ENCODE data around the gene CCR6. TPM values are rescaled to one million over a fixed set of nuclear protein-coding genes. Genes with fewer than 3 reads are reported as not detected.

Gene CCR6
- total RNA-seq = not detected

- TF ChIP-seq CTCF (IDR thresholded peaks at IDR 0.05) (no peak), POLR2A (IDR thresholded peaks at IDR 0.05) (no peak), EP300 (IDR thresholded peaks at IDR 0.05) (no peak)
- Histone ChIP-seq H3K4me1 (peaks cover 0 to 7% (median 0%) of the 10 kb centered on the region in 4 donors), H3K27ac (peak within 1 kb of the TSS in 1 of 4 donors; percentile 77), H3K4me3 (peak within 1 kb of the TSS in 1 of 4 donors; percentile 26), H3K36me3 (no peaks in the 10 kb centered on the region), H3K9me3 (no peaks in the 10 kb centered on the region), H3K27me3 (no peaks in the 10 kb centered on the region)
- no peak for DNase-seq (ENCODE audit: low spot score in 2 of 2)
- WGBS, 2 donors = 68 to 74% methylated on average over 8 of the region's 8 CpGs
Observed at GRCh38 chr6:167122827-167123657, at the start of gene CCR6. TSS of gene CCR6 (plus strand) at chr6:167123096. CDS start at chr6:167136135, 13,039 bp downstream.

GRCh38 chr6:167073679-167074274 lies 49.1 kb upstream of the CCR6 start:
- peaks cover 0 to 21% (median 2%) of the 10 kb centered on the region in 4 donors for H3K9me3 ChIP-seq
- H3K4me1 ChIP-seq = no peaks in the 10 kb centered on the region
- H3K27me3 ChIP-seq = no peaks in the 10 kb centered on the region
- H3K27ac ChIP-seq = no peak overlapping the region
- no peaks in the 10 kb centered on the region for H3K36me3 ChIP-seq
- no peak for DNase-seq (ENCODE audit: low spot score in 2 of 2)
- H3K4me3 ChIP-seq = no peak overlapping the region
- no peak for TF ChIP-seq EP300 (IDR thresholded peaks at IDR 0.05)
- no peak for TF ChIP-seq POLR2A (IDR thresholded peaks at IDR 0.05)
- no peak for TF ChIP-seq CTCF (IDR thresholded peaks at IDR 0.05)

- no peaks in the 10 kb centered on the region for H3K27me3 ChIP-seq
- H3K27ac ChIP-seq = no peak overlapping the region
- H3K4me1 ChIP-seq = no peaks in the 10 kb centered on the region
- H3K4me3 ChIP-seq = no peak overlapping the region
- H3K36me3 ChIP-seq = no peaks in the 10 kb centered on the region
- peaks cover 0 to 20% (median 2%) of the 10 kb centered on the region in 4 donors for H3K9me3 ChIP-seq
- DNase-seq (ENCODE audit: low spot score in 2 of 2) = no peak
- 53 to 60% methylated on average over 15 of the region's 15 CpGs for WGBS, 2 donors
- no peak for TF ChIP-seq POLR2A (IDR thresholded peaks at IDR 0.05)
- TF ChIP-seq CTCF (IDR thresholded peaks at IDR 0.05) = no peak
- no peak for TF ChIP-seq EP300 (IDR thresholded peaks at IDR 0.05)
Observed at GRCh38 chr6:167077241-167077932, 45.5 kb upstream of the CCR6 start.

GRCh38 chr6:167078745-167079144 lies 44.2 kb upstream of the CCR6 start:
- Histone ChIP-seq H3K4me1 (no peaks in the 10 kb centered on the region), H3K27ac (no peak overlapping the region), H3K9me3 (peaks cover 0 to 8% (median 0%) of the 10 kb centered on the region in 4 donors), H3K27me3 (no peaks in the 10 kb centered on the region), H3K36me3 (no peaks in the 10 kb centered on the region), H3K4me3 (no peak overlapping the region)
- WGBS, 2 donors = 86 to 91% methylated on average over 8 of the region's 8 CpGs
- DNase-seq (ENCODE audit: low spot score in 2 of 2) = no peak
- TF ChIP-seq POLR2A (IDR thresholded peaks at IDR 0.05) (no peak), CTCF (IDR thresholded peaks at IDR 0.05) (no peak), EP300 (IDR thresholded peaks at IDR 0.05) (no peak)

Measured in tibial nerve (tissue), 4 donors.